ENCODE data around the gene MEIOSIN.

DNA sequence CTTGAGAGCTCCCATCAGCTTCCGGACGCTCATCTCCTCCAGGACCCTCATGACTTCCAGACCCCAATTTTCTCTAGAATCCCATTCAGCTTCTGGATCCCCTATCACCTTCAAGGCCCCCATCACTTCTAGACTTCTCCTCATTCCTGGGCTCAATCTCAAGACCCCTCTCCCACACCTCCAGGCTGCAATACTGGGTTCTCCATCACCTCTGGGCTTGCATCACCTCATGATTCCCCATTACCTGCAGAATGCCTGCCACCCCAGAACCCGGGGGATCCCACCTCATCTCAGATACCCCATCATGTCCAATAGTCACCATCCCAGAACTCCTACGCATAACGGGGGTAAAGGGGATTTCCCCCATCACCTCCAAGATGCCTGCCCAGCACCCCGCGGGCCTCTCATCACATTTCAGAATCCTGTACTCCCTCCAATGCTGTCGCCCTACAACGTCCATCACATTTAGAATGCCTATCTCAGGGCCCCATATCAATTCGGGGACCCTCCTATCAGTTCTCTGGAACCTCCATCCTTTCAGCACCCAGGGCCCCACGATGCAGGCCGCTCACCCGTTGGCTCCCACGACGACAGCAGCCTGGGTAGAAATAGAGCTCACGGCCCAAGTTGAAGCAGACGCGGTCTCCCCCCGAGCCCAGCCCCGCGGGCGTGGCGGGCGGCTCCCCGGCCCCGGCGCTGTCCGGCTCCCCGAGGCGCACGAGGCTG lies 58.7 kb downstream of the MEIOSIN start:
- TF ChIP-seq, protein P1, sequence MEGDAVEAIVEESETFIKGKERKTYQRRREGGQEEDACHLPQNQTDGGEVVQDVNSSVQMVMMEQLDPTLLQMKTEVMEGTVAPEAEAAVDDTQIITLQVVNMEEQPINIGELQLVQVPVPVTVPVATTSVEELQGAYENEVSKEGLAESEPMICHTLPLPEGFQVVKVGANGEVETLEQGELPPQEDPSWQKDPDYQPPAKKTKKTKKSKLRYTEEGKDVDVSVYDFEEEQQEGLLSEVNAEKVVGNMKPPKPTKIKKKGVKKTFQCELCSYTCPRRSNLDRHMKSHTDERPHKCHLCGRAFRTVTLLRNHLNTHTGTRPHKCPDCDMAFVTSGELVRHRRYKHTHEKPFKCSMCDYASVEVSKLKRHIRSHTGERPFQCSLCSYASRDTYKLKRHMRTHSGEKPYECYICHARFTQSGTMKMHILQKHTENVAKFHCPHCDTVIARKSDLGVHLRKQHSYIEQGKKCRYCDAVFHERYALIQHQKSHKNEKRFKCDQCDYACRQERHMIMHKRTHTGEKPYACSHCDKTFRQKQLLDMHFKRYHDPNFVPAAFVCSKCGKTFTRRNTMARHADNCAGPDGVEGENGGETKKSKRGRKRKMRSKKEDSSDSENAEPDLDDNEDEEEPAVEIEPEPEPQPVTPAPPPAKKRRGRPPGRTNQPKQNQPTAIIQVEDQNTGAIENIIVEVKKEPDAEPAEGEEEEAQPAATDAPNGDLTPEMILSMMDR (IDR thresholded peaks at IDR 0.05; ENCODE audit: low read depth, low read length, missing input control), result no peak
- no peak for TF ChIP-seq NR2F2 (IDR thresholded peaks at IDR 0.05)
- TF ChIP-seq, protein P2, sequence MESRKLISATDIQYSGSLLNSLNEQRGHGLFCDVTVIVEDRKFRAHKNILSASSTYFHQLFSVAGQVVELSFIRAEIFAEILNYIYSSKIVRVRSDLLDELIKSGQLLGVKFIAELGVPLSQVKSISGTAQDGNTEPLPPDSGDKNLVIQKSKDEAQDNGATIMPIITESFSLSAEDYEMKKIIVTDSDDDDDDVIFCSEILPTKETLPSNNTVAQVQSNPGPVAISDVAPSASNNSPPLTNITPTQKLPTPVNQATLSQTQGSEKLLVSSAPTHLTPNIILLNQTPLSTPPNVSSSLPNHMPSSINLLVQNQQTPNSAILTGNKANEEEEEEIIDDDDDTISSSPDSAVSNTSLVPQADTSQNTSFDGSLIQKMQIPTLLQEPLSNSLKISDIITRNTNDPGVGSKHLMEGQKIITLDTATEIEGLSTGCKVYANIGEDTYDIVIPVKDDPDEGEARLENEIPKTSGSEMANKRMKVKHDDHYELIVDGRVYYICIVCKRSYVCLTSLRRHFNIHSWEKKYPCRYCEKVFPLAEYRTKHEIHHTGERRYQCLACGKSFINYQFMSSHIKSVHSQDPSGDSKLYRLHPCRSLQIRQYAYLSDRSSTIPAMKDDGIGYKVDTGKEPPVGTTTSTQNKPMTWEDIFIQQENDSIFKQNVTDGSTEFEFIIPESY (IDR thresholded peaks at IDR 0.05), result no peak
- no peak for TF ChIP-seq HNF4A (conservative IDR thresholded peaks at IDR 0.05)
- no peak for TF ChIP-seq GABPA (IDR thresholded peaks at IDR 0.05 in 1 of 2, conservative IDR thresholded peaks at IDR 0.05 in 1 of 2)
- TF ChIP-seq RAD21 (IDR thresholded peaks at IDR 0.05), result no peak
- no peak for TF ChIP-seq MAX (IDR thresholded peaks at IDR 0.05)
- TF ChIP-seq, protein P3, sequence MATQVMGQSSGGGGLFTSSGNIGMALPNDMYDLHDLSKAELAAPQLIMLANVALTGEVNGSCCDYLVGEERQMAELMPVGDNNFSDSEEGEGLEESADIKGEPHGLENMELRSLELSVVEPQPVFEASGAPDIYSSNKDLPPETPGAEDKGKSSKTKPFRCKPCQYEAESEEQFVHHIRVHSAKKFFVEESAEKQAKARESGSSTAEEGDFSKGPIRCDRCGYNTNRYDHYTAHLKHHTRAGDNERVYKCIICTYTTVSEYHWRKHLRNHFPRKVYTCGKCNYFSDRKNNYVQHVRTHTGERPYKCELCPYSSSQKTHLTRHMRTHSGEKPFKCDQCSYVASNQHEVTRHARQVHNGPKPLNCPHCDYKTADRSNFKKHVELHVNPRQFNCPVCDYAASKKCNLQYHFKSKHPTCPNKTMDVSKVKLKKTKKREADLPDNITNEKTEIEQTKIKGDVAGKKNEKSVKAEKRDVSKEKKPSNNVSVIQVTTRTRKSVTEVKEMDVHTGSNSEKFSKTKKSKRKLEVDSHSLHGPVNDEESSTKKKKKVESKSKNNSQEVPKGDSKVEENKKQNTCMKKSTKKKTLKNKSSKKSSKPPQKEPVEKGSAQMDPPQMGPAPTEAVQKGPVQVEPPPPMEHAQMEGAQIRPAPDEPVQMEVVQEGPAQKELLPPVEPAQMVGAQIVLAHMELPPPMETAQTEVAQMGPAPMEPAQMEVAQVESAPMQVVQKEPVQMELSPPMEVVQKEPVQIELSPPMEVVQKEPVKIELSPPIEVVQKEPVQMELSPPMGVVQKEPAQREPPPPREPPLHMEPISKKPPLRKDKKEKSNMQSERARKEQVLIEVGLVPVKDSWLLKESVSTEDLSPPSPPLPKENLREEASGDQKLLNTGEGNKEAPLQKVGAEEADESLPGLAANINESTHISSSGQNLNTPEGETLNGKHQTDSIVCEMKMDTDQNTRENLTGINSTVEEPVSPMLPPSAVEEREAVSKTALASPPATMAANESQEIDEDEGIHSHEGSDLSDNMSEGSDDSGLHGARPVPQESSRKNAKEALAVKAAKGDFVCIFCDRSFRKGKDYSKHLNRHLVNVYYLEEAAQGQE (IDR thresholded peaks at IDR 0.05), result no peak
- no peak for TF ChIP-seq FOXA1 (IDR thresholded peaks at IDR 0.05)
- TF ChIP-seq ATF3 (IDR thresholded peaks at IDR 0.05), result no peak
